Liver (tissue), 9 donors: Measurements from ENCODE around the gene ERC2. TPM values are rescaled to one million over a fixed set of nuclear protein-coding genes. Genes with fewer than 3 reads are reported as not detected.

Experiments used
- DNase-seq: peaks from one replicate; pipeline ENCODE4 v3.0.0-alpha.2; 2017; ENCODE audit warnings: low spot score
- H3K27ac ChIP-seq, 2 donors: one replicate each; pipeline ENCODE4 v1.7.0; 2013; ENCODE audit warnings: inconsistent platforms in 2 of 2, low read length in 2 of 2, control low read depth in 1 of 2, low read depth in 1 of 2, mild to moderate bottlenecking in 1 of 2
- H3K27me3 ChIP-seq, 4 donors: one replicate each; pipeline versions ENCODE4 v1.6.1 to v1.7.0; 2013; ENCODE audit warnings: low read length in 3 of 4, inconsistent platforms in 1 of 4, mild to moderate bottlenecking in 1 of 4, moderate library complexity in 1 of 4; ENCODE audit not compliant: control insufficient read depth in 4 of 4, insufficient read depth in 4 of 4
- H3K36me3 ChIP-seq, 4 donors: one replicate each; pipeline versions ENCODE4 v1.6.1 to v1.7.0; 2013; ENCODE audit warnings: low read length in 3 of 4, mild to moderate bottlenecking in 3 of 4, low read depth in 1 of 4, moderate library complexity in 1 of 4; ENCODE audit not compliant: control insufficient read depth in 4 of 4, insufficient read depth in 3 of 4
- H3K4me1 ChIP-seq, 4 donors: one replicate each; pipeline versions ENCODE4 v1.6.1 to v1.7.0; 2013; ENCODE audit warnings: low read length in 3 of 4, mild to moderate bottlenecking in 3 of 4, moderate library complexity in 1 of 4; ENCODE audit not compliant: control insufficient read depth in 4 of 4, insufficient read depth in 4 of 4
- H3K4me3 ChIP-seq, 3 donors: one replicate each; pipeline versions ENCODE4 v1.6.1 to v1.7.0; 2013; ENCODE audit warnings: low read length in 3 of 3, control low read depth in 1 of 3, low read depth in 1 of 3, mild to moderate bottlenecking in 1 of 3
- H3K9ac ChIP-seq, 2 donors: one replicate each; pipeline ENCODE4 v1.7.0; 2013; ENCODE audit warnings: low read length in 2 of 2, mild to moderate bottlenecking in 2 of 2, moderate library complexity in 2 of 2, control low read depth in 1 of 2, low read depth in 1 of 2
- H3K9me3 ChIP-seq, 4 donors: one replicate each; pipeline versions ENCODE4 v1.6.1 to v1.7.0; 2013; ENCODE audit warnings: low read length in 3 of 4; ENCODE audit not compliant: control insufficient read depth in 4 of 4
- FOXA1 ChIP-seq: IDR thresholded peaks from 2 replicates; pipeline ENCODE4 v1.6.1; 2016; ENCODE audit warnings: antibody characterized with exemption
- GABPA ChIP-seq, 2 donors: IDR thresholded peaks in 1 of 2; conservative IDR thresholded peaks in 1 of 2; 2 replicates each; pipeline ENCODE4 v1.6.1; 2016; ENCODE audit warnings: antibody characterized with exemption in 2 of 2, mild to moderate bottlenecking in 1 of 2, moderate library complexity in 1 of 2
- NR2F2 ChIP-seq: IDR thresholded peaks from 2 replicates; pipeline ENCODE4 v1.6.1; 2016; ENCODE audit warnings: antibody characterized with exemption
- RAD21 ChIP-seq, 2 donors: IDR thresholded peaks; 2 replicates each; pipeline ENCODE4 v1.6.1; 2016; ENCODE audit warnings: antibody characterized with exemption in 2 of 2, mild to moderate bottlenecking in 2 of 2
- YY1 ChIP-seq: IDR thresholded peaks from 2 replicates; pipeline ENCODE4 v1.6.1; 2016; ENCODE audit warnings: antibody characterized with exemption, mild to moderate bottlenecking
- WGBS: extraction: QIAGEN DNeasy Blood & Tissue Kit; methylation state at CpG from one replicate; pipeline ENCODE4 v1.1.7; 2013; 5-methylcytosine and 5-hydroxymethylcytosine counted together
- polyA plus RNA-seq, 2 donors: library from polyadenylated mRNA; stranded (reverse) in 1 of 2; unstranded in 1 of 2; fragments of 200-250 nt in 1 of 2; fragments of >200 nt in 1 of 2; fragmentation: Nextera tagmentation in 1 of 2; extraction: Ambion mirVana in 1 of 2; gene quantifications; one replicate each; pipeline versions ENCODE4 v1.2.1 to v1.2.3, GENCODE V29; 2013 to 2015
- total RNA-seq, 2 donors: library from RNA; depleted of rRNA; stranded (reverse); fragments of >200 nt; gene quantifications; one replicate each; pipeline ENCODE4 v1.2.3, GENCODE V29; 2014
- TF ChIP-seq, protein P1 (sequence below): IDR thresholded peaks from 2 replicates; pipeline ENCODE4 v1.6.1; 2016; ENCODE audit warnings: antibody characterized with exemption
- TF ChIP-seq, protein P2 (sequence below): IDR thresholded peaks from 2 replicates; pipeline ENCODE4 v1.6.1; 2016; ENCODE audit warnings: antibody characterized with exemption
- TF ChIP-seq, protein P3 (sequence below): IDR thresholded peaks from 2 replicates; pipeline ENCODE4 v1.6.1; 2016; ENCODE audit warnings: antibody characterized with exemption
- TF ChIP-seq, protein P4 (sequence below): IDR thresholded peaks from 2 replicates; pipeline ENCODE4 v1.6.1; 2016; ENCODE audit warnings: antibody characterized with exemption, mild to moderate bottlenecking
- donor health status: healthy.
- donor health status: healthy.
- donor health status: healthy.
- donor health status: healthy.
- donor health status: healthy.

ERC2 gene
- total and polyA plus RNA-seq, 4 donors, result 0.14 to 0.25 TPM; not detected in 2

DNA sequence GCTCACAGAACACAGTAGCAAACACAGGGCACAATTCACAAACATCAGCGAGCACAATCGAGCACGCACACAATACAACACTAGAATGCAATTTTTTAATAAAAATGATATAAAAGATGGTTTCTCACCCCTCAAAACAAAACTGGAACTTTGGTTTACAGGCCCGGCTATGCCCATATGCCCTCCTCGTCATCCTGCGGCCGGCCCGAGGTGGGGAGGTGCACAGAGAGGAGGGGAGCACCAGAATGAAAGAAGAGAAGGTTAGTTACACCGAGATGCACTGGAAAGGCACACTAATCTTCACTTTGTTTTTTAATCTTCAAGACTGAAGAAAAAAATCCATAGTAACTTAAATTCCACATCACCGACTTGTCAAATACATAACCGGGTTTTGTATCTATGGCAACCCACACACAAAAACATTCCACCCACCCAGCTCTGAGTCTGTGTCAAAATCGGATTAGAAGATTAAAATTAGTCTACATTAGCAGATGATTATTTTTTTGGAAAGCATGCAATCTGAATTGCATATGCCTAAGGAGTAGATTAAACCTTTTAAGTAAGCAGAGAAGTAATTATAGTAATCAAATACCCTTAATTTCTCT is 784.5 kb downstream of the ERC2 start:
- no peak overlapping the region for H3K9ac ChIP-seq
- no peaks in the 10 kb centered on the region for H3K4me1 ChIP-seq
- H3K27me3 ChIP-seq, result no peaks in the 10 kb centered on the region
- H3K4me3 ChIP-seq, result no peak overlapping the region
- no peaks in the 10 kb centered on the region for H3K36me3 ChIP-seq
- WGBS, result 92% methylated on average over 12 of the region's 12 CpGs
- H3K9me3 ChIP-seq, result no peaks in the 10 kb centered on the region
- TF ChIP-seq, protein P1, sequence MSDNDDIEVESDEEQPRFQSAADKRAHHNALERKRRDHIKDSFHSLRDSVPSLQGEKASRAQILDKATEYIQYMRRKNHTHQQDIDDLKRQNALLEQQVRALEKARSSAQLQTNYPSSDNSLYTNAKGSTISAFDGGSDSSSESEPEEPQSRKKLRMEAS, result no peak
- TF ChIP-seq RAD21 (IDR thresholded peaks at IDR 0.05), result no peak
- no peak for TF ChIP-seq GABPA (IDR thresholded peaks at IDR 0.05 in 1 of 2, conservative IDR thresholded peaks at IDR 0.05 in 1 of 2)
- TF ChIP-seq NR2F2, result no peak
- no peak for TF ChIP-seq FOXA1
- TF ChIP-seq, protein P2, sequence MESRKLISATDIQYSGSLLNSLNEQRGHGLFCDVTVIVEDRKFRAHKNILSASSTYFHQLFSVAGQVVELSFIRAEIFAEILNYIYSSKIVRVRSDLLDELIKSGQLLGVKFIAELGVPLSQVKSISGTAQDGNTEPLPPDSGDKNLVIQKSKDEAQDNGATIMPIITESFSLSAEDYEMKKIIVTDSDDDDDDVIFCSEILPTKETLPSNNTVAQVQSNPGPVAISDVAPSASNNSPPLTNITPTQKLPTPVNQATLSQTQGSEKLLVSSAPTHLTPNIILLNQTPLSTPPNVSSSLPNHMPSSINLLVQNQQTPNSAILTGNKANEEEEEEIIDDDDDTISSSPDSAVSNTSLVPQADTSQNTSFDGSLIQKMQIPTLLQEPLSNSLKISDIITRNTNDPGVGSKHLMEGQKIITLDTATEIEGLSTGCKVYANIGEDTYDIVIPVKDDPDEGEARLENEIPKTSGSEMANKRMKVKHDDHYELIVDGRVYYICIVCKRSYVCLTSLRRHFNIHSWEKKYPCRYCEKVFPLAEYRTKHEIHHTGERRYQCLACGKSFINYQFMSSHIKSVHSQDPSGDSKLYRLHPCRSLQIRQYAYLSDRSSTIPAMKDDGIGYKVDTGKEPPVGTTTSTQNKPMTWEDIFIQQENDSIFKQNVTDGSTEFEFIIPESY, result no peak
- TF ChIP-seq YY1, result no peak
- no peak overlapping the region for H3K27ac ChIP-seq
- DNase-seq, result no peak

DNA sequence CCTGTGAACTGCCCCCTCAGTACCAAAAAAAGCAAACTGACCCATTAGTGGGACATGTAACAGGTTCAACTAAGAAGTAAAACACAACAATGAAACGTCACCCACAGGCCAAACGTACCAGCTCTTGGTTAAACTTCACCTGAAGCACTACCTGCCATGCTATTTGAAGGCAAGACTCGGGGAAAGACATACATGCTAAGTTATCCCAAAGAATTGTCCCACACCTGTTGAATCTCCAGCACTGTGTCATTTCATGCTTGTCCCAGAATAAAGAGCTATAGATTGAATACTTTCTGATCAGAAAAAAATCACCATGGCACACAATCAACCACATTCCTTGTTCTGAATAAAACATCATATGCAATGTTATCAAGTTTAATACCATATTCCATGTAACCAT is 785.8 kb downstream of the ERC2 start:
- peaks cover 0 to 2% (median 0%) of the 10 kb centered on the region in 4 donors for H3K4me1 ChIP-seq
- TF ChIP-seq, protein P3, sequence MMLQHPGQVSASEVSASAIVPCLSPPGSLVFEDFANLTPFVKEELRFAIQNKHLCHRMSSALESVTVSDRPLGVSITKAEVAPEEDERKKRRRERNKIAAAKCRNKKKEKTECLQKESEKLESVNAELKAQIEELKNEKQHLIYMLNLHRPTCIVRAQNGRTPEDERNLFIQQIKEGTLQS, result no peak
- TF ChIP-seq, protein P4, sequence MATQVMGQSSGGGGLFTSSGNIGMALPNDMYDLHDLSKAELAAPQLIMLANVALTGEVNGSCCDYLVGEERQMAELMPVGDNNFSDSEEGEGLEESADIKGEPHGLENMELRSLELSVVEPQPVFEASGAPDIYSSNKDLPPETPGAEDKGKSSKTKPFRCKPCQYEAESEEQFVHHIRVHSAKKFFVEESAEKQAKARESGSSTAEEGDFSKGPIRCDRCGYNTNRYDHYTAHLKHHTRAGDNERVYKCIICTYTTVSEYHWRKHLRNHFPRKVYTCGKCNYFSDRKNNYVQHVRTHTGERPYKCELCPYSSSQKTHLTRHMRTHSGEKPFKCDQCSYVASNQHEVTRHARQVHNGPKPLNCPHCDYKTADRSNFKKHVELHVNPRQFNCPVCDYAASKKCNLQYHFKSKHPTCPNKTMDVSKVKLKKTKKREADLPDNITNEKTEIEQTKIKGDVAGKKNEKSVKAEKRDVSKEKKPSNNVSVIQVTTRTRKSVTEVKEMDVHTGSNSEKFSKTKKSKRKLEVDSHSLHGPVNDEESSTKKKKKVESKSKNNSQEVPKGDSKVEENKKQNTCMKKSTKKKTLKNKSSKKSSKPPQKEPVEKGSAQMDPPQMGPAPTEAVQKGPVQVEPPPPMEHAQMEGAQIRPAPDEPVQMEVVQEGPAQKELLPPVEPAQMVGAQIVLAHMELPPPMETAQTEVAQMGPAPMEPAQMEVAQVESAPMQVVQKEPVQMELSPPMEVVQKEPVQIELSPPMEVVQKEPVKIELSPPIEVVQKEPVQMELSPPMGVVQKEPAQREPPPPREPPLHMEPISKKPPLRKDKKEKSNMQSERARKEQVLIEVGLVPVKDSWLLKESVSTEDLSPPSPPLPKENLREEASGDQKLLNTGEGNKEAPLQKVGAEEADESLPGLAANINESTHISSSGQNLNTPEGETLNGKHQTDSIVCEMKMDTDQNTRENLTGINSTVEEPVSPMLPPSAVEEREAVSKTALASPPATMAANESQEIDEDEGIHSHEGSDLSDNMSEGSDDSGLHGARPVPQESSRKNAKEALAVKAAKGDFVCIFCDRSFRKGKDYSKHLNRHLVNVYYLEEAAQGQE, result no peak
- TF ChIP-seq, protein P2, result no peak
- TF ChIP-seq, protein P1, result no peak
- H3K27me3 ChIP-seq, result no peaks in the 10 kb centered on the region
- H3K4me3 ChIP-seq, result no peak overlapping the region
- H3K9ac ChIP-seq, result no peak overlapping the region
- no peaks in the 10 kb centered on the region for H3K36me3 ChIP-seq
- no peak for DNase-seq
- no peak overlapping the region for H3K27ac ChIP-seq
- 87% methylated on average over 3 of the region's 3 CpGs for WGBS
- no peaks in the 10 kb centered on the region for H3K9me3 ChIP-seq
